H1 (cell line): ENCODE data around the gene DSCAM. TPM values are rescaled to one million over a fixed set of nuclear protein-coding genes. Genes with fewer than 3 reads are reported as not detected.

Experiments
- CTCF ChIA-PET: fragments of 300-600 bp; sonication (Branson Sonifier 250); formaldehyde crosslinking; loops from one replicate; lab custom pipeline; 2021; ENCODE audit not compliant: partially characterized antibody; lab: Charles Lee
- POLR2A ChIA-PET: fragments of 300-600 bp; sonication (Branson Sonifier 250); formaldehyde crosslinking; loops from one replicate; lab custom pipeline; 2021; ENCODE audit warnings: inconsistent platforms; ENCODE audit not compliant: partially characterized antibody; lab: Charles Lee
- DNase-seq, 2 experiments: peaks; one replicate each; pipeline versions ENCODE4 v3.0.0 to v3.0.0-alpha.2; 2010 to 2022; ENCODE audit warnings: low spot score in 2 of 2, low read depth in 1 of 2, mixed read lengths in 1 of 2
- FAIRE-seq: peaks from 2 replicates; lab custom pipeline; 2011; peaks lifted over from hg19 to GRCh38; lab: Jason Lieb, UNC
- H2AFZ ChIP-seq: 2 replicates; pipeline ENCODE4 v1.8.1; 2012; ENCODE audit warnings: low read length, inconsistent platforms
- H2AK5ac ChIP-seq: 2 replicates; pipeline ENCODE4 v1.6.1; 2013; ENCODE audit warnings: low read depth, low read length
- H2BK120ac ChIP-seq: replicated peaks from 2 replicates; pipeline ENCODE3; 2013; ENCODE audit warnings: low read depth, low read length, inconsistent platforms
- H2BK12ac ChIP-seq: 2 replicates; pipeline ENCODE4 v1.6.1; 2013; ENCODE audit warnings: low read depth, low read length
- H2BK15ac ChIP-seq: 2 replicates; pipeline ENCODE4 v1.6.1; 2013; ENCODE audit warnings: low read length
- H2BK20ac ChIP-seq: 2 replicates; pipeline ENCODE4 v1.6.1; 2013; ENCODE audit warnings: low read length
- H2BK5ac ChIP-seq: 2 replicates; pipeline ENCODE4 v1.6.1; 2013; ENCODE audit warnings: low read depth, low read length
- H3K14ac ChIP-seq: 2 replicates; pipeline ENCODE4 v1.6.1; 2013; ENCODE audit warnings: inconsistent platforms; ENCODE audit not compliant: insufficient read length
- H3K18ac ChIP-seq: 2 replicates; pipeline ENCODE4 v1.6.1; 2013; ENCODE audit warnings: low read length; ENCODE audit errors: extremely low read depth
- H3K23ac ChIP-seq: 2 replicates; pipeline ENCODE4 v1.6.1; 2013; ENCODE audit warnings: inconsistent platforms; ENCODE audit not compliant: insufficient read length
- H3K23me2 ChIP-seq: 2 replicates; pipeline ENCODE4 v1.6.1; 2013; ENCODE audit warnings: low read depth, low read length
- H3K27ac ChIP-seq: 2 replicates; pipeline ENCODE4 v1.6.1; 2011; ENCODE audit warnings: low read depth, low read length, inconsistent platforms
- H3K27me3 ChIP-seq, 4 experiments: replicated peaks in 1 of 4; 1 replicate in 1 of 4; 2 replicates in 3 of 4; pipeline versions ENCODE4 v1.6.1 to v1.8.1; 2011 to 2013; ENCODE audit warnings: low read length in 3 of 4, mild to moderate bottlenecking in 3 of 4, inconsistent platforms in 2 of 4, mixed read lengths in 2 of 4, moderate library complexity in 1 of 4; ENCODE audit not compliant: control insufficient read depth in 3 of 4, insufficient read depth in 3 of 4; ENCODE audit errors: extremely low read depth in 1 of 4
- H3K36me3 ChIP-seq, 4 experiments: 2 replicates each; pipeline versions ENCODE4 v1.6.1 to v1.8.1; 2011 to 2013; ENCODE audit warnings: mild to moderate bottlenecking in 4 of 4, low read length in 3 of 4, moderate library complexity in 2 of 4, control low read depth in 1 of 4, inconsistent platforms in 1 of 4; ENCODE audit not compliant: insufficient read depth in 4 of 4, control insufficient read depth in 2 of 4
- H3K4ac ChIP-seq: replicated peaks from 2 replicates; pipeline ENCODE3; 2013; ENCODE audit warnings: low read length, low read depth, mixed read lengths, inconsistent platforms; ENCODE audit not compliant: insufficient read length
- H3K4me1 ChIP-seq, 4 experiments: replicated peaks in 1 of 4; 1 replicate in 1 of 4; 2 replicates in 3 of 4; pipeline versions ENCODE4 v1.6.1 to v1.8.1; 2011 to 2013; ENCODE audit warnings: low read length in 3 of 4, inconsistent platforms in 2 of 4, mixed read lengths in 1 of 4; ENCODE audit not compliant: insufficient read depth in 4 of 4, control insufficient read depth in 3 of 4
- H3K4me2 ChIP-seq, 2 experiments: 2 replicates each; pipeline versions ENCODE4 v1.6.1 to v1.8.1; 2011 to 2013; ENCODE audit warnings: low read depth in 2 of 2, low read length in 2 of 2, control low read depth in 1 of 2, inconsistent platforms in 1 of 2, mild to moderate bottlenecking in 1 of 2; ENCODE audit not compliant: insufficient read depth in 1 of 2
- H3K4me3 ChIP-seq, 4 experiments: fragments of 200-600, 300-600 bp in 1 of 4; sonication (generic), shearing (Covaris generic), sonication (Bioruptor Twin) in 1 of 4; 2 replicates each; pipeline versions ENCODE4 v1.5.1 to v1.8.1; 2011 to 2016; ENCODE audit warnings: low read length in 4 of 4, low read depth in 3 of 4, control low read depth in 2 of 4, inconsistent platforms in 2 of 4, mild to moderate bottlenecking in 2 of 4, mixed read lengths in 1 of 4, moderate library complexity in 1 of 4; ENCODE audit not compliant: insufficient read depth in 2 of 4; ENCODE audit errors: extremely low read depth in 1 of 4
- H3K56ac ChIP-seq: replicated peaks from 2 replicates; pipeline ENCODE3; 2013; ENCODE audit warnings: low read depth, mild to moderate bottlenecking, mixed read lengths, low read length, inconsistent platforms; ENCODE audit not compliant: insufficient read length
- H3K79me1 ChIP-seq: 2 replicates; pipeline ENCODE4 v1.6.1; 2013; ENCODE audit warnings: low read depth, low read length, control low read depth
- H3K79me2 ChIP-seq, 2 experiments: 2 replicates each; pipeline versions ENCODE4 v1.6.1 to v1.8.1; 2012 to 2013; ENCODE audit warnings: low read length in 2 of 2, mild to moderate bottlenecking in 2 of 2, inconsistent platforms in 1 of 2; ENCODE audit not compliant: insufficient read depth in 2 of 2, control insufficient read depth in 1 of 2
- H3K9ac ChIP-seq, 4 experiments: replicated peaks in 1 of 4; 1 replicate in 1 of 4; 2 replicates in 3 of 4; pipeline versions ENCODE4 v1.6.1 to v1.8.1; 2011 to 2013; ENCODE audit warnings: low read depth in 3 of 4, low read length in 3 of 4, control low read depth in 2 of 4, mild to moderate bottlenecking in 2 of 4, moderate library complexity in 2 of 4, inconsistent platforms in 1 of 4; ENCODE audit errors: extremely low read depth in 1 of 4
- H3K9me3 ChIP-seq, 2 experiments: 2 replicates each; pipeline versions ENCODE4 v1.6.1 to v1.8.1; 2012 to 2013; ENCODE audit warnings: mild to moderate bottlenecking in 2 of 2, moderate library complexity in 2 of 2, control low read depth in 1 of 2, inconsistent platforms in 1 of 2, low read depth in 1 of 2, low read length in 1 of 2, mixed read lengths in 1 of 2; ENCODE audit not compliant: insufficient read depth in 2 of 2
- H4K20me1 ChIP-seq, 2 experiments: replicated peaks in 1 of 2; 2 replicates each; pipeline versions ENCODE3 to v1.8.1; 2011 to 2013; ENCODE audit warnings: inconsistent platforms in 2 of 2, low read length in 2 of 2, mild to moderate bottlenecking in 1 of 2; ENCODE audit not compliant: insufficient read depth in 2 of 2, control insufficient read depth in 1 of 2
- H4K5ac ChIP-seq: 2 replicates; pipeline ENCODE4 v1.6.1; 2013; ENCODE audit warnings: low read length, low read depth, mixed read lengths, inconsistent platforms; ENCODE audit not compliant: insufficient read length
- H4K8ac ChIP-seq: 2 replicates; pipeline ENCODE4 v1.8.0; 2013; ENCODE audit warnings: mild to moderate bottlenecking, moderate library complexity, low read length, inconsistent platforms; ENCODE audit not compliant: insufficient read depth; ENCODE audit errors: extremely low read depth
- H4K91ac ChIP-seq: replicated peaks from 2 replicates; pipeline ENCODE3; 2013; ENCODE audit warnings: low read length, mixed read lengths, inconsistent platforms; ENCODE audit not compliant: insufficient read length
- HDAC2 ChIP-seq, 2 experiments: fragments of 300-600 bp in 1 of 2; sonication (generic) in 1 of 2; IDR thresholded peaks; 2 replicates each; pipeline ENCODE4 v1.6.1; 2011 to 2012; ENCODE audit warnings: low read depth in 2 of 2, low read length in 2 of 2, mild to moderate bottlenecking in 2 of 2, moderate library complexity in 2 of 2, borderline replicate concordance in 1 of 2, inconsistent platforms in 1 of 2
- RBBP5 ChIP-seq: IDR thresholded peaks from 2 replicates; pipeline ENCODE4 v1.7.1; 2012; ENCODE audit warnings: low read depth, mild to moderate bottlenecking, inconsistent platforms, low read length, moderate library complexity, borderline replicate concordance
- YY1 ChIP-seq: IDR thresholded peaks from 2 replicates; pipeline ENCODE4 v1.6.1; 2011; ENCODE audit warnings: low read depth, mild to moderate bottlenecking, low read length
- WGBS, 2 experiments: shearing (Covaris generic) in 1 of 2; methylation state at CpG; one replicate each; pipeline versions ENCODE4 v1.1.6 to v1.1.7; 2013 to 2015; ENCODE audit warnings: low lambda C conversion rate in 2 of 2, mixed read lengths in 2 of 2, inconsistent platforms in 1 of 2, low coverage in 1 of 2, missing lambda C conversion rate in 1 of 2; ENCODE audit not compliant: insufficient replicate concordance in 2 of 2, insufficient coverage in 1 of 2, insufficient read length in 1 of 2; ENCODE audit errors: extremely low coverage in 1 of 2, missing lambda C conversion rate in 1 of 2; 5-methylcytosine and 5-hydroxymethylcytosine counted together
- polyA plus RNA-seq, 7 experiments: library from polyadenylated mRNA; depleted of rRNA in 3 of 7; stranded (reverse) in 5 of 7; unstranded in 2 of 7; fragments of >200 nt in 5 of 7; fragments of 200-250 nt in 2 of 7; gene quantifications; 1 replicate in 5 of 7; 2 replicates in 1 of 7; 4 replicates in 1 of 7; pipeline versions ENCODE4 v1.2.1 to v1.2.3, GENCODE V29; 2011 to 2013; ENCODE audit warnings: missing spikeins in 2 of 7, mixed read lengths in 2 of 7
- total RNA-seq: library from RNA; stranded (reverse); fragmentation: NEBNext Ultra II Directional; extraction: Animal tissue kit (Norgen Biotek cat#: 25700); gene quantifications from 2 replicates; pipeline ENCODE4 v1.2.1, GENCODE V29; 2021

Gene DSCAM
- total and polyA plus RNA-seq, 2 of the 8 experiments (the other 6 are each of a cell fraction or from before 2014, with no cell fraction given) = 0.02 to 0.15 TPM

DNA sequence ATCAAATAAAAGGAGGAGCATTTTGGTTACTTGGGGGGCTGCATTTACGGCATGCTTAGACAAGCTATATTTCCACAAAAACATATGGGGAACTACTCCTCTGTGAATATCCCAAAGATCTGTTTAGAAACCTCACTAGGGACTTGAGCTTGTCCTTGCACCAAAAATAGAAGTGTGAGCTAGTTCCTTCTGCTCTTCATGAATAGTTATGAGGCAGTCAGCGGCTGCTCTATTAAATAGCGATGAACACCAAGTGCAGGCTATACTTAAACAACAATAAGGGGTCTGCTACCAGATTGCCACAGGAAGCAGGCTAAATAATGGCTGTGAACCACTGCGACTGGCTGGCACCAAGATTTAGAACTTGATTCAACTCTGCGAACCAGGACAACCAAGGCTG lies 789.6 kb downstream of the DSCAM start:
- no peak overlapping the region for H3K9ac ChIP-seq
- no peak overlapping the region for H3K23ac ChIP-seq
- ChIA-PET CTCF (interaction anchor here (2.6 kb wide), 1 partner anchor 190 kb away, joined by 7 read pairs; the partner anchor contains the start of gene PCP4), POLR2A (no interaction called here)
- H3K4ac ChIP-seq = no peak overlapping the region
- no peak overlapping the region for H4K91ac ChIP-seq
- no peak overlapping the region for H2BK15ac ChIP-seq
- no peak overlapping the region for H2AFZ ChIP-seq
- H3K79me1 ChIP-seq = no peaks in the 10 kb centered on the region
- H3K9me3 ChIP-seq = no peaks in the 10 kb centered on the region
- no peak overlapping the region for H2BK20ac ChIP-seq
- no peaks in the 10 kb centered on the region for H3K79me2 ChIP-seq
- H3K27me3 ChIP-seq = no peaks in the 10 kb centered on the region
- H3K36me3 ChIP-seq = no peaks in the 10 kb centered on the region
- 89% methylated on average over 5 of the region's 5 CpGs; no CpG with 5 or more reads in 1 of the 2 experiments for WGBS, 2 experiments
- H4K20me1 ChIP-seq = no peaks in the 10 kb centered on the region
- TF ChIP-seq RBBP5 = no peak
- no peak for TF ChIP-seq HDAC2 (IDR thresholded peaks at IDR 0.05; ENCODE audit: borderline replicate concordance in 1 of 2, low read depth in 2 of 2, low read length in 2 of 2)
- no peak for TF ChIP-seq YY1
- H3K4me3 ChIP-seq = no peak overlapping the region
- H2AK5ac ChIP-seq = no peak overlapping the region
- FAIRE-seq = no peak
- no peak overlapping the region for H4K8ac ChIP-seq
- H3K27ac ChIP-seq = no peak overlapping the region
- no peak overlapping the region for H2BK12ac ChIP-seq
- H2BK120ac ChIP-seq = no peak overlapping the region
- H3K4me1 ChIP-seq = no peaks in the 10 kb centered on the region
- H3K14ac ChIP-seq = no peak overlapping the region
- H3K23me2 ChIP-seq = no peaks in the 10 kb centered on the region
- DNase-seq = no peak
- no peak overlapping the region for H3K4me2 ChIP-seq
- H4K5ac ChIP-seq = no peak overlapping the region
- no peak overlapping the region for H3K56ac ChIP-seq
- no peak overlapping the region for H3K18ac ChIP-seq
- H2BK5ac ChIP-seq = no peak overlapping the region
